Measurements from ENCODE around the gene LTBR.

Gene LTBR

DNA sequence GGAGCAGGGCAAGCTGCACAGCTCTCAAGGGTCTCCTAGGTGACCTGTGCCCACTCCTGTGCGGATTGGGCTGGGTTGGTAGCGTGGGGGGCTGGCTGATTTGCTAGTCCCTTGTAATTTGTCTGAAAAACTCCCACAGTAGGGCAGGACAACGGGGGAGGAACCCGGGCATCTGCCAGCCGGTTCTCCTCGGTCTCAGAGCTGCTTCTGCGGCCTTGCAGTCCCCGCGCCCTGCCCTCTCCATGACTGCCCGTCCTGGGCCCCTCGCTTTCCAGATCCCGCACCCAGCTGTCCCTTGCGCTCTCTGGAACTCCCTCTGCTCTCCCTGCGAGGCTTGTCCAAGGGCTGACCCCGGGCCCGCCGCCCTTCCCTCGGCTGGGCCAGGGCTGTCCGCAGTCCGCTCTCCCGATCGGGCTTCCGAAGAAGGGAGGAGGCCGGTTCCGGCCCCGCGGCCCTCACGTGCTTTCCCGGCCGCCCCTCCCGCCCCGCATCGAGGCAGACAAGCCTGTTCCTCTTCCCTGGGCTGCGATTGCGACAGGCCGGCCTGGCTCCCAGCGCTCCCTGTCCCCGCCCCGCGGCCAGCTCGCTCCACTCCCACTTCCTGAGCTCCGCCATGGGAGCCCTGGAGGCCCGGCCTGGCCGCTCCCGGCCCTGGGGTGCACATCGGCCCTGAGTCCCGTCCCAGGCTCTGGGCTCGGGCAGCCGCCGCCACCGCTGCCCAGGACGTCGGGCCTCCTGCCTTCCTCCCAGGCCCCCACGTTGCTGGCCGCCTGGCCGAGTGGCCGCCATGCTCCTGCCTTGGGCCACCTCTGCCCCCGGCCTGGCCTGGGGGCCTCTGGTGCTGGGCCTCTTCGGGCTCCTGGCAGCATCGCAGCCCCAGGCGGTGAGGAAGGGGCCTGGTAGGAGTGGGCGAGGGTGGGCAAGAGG, at the start of gene LTBR:
LTBR (plus strand) TSS at position 591 of the 927 bp plus-strand sequence; CDS start at position 788, 197 bp downstream.
- TF ChIP-seq GATA2 (IDR thresholded peaks at IDR 0.05; ENCODE audit: low read depth, low read length) (no peak), GATA3 (IDR thresholded peaks at IDR 0.05; ENCODE audit: low read depth, low read length) (no peak)

DNA sequence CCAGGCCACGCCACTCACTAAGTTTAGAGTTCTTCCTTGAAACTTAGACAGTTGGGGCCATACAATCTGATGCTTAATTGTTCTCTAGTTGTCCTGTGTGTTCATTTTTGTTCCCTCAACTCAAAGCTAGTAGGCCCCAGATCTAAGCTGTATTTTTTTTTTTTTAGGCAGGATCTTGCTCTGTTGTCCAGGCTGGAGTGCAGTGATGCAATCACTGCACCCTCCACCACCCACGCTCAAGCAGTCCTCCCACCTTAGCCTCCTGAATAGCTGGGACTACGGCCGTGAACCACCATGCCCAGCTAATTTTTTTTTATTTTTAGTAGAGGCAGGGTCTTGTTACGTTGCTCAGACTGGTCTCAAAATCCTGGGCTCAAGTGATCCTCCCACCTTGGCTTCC, 49.6 kb upstream of the LTBR start:
- no peak for TF ChIP-seq GATA3 (IDR thresholded peaks at IDR 0.05; ENCODE audit: low read depth, low read length)
- TF ChIP-seq GATA2 (IDR thresholded peaks at IDR 0.05; ENCODE audit: low read depth, low read length), result no peak

DNA sequence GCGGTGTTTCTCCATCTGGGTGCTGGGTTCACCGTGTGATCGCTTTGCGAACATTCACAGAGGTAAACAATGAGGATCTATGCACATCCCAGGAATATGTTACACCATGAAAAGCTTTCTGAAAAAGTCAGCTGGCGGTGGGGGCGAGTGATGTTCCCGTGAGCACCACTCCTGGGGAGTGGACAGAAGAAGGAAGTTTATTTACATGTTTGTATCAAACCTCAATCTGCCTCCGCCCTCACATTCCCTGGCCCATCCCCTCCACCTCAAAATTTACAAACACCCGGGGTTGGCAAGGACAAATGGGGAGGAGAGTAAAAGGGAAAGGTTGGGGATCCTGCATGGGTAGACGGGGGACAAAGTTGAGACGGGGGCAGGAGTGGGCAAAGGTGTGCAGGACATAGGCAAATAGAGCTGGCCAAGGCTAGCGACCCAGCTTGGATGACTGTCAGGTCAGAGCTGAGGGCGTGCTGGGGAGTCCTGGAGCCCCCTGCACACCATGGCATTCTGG, 49.0 kb upstream of the LTBR start:
- TF ChIP-seq GATA3 (IDR thresholded peaks at IDR 0.05; ENCODE audit: low read depth, low read length) (no peak), GATA2 (IDR thresholded peaks at IDR 0.05; ENCODE audit: low read depth, low read length) (no peak)

DNA sequence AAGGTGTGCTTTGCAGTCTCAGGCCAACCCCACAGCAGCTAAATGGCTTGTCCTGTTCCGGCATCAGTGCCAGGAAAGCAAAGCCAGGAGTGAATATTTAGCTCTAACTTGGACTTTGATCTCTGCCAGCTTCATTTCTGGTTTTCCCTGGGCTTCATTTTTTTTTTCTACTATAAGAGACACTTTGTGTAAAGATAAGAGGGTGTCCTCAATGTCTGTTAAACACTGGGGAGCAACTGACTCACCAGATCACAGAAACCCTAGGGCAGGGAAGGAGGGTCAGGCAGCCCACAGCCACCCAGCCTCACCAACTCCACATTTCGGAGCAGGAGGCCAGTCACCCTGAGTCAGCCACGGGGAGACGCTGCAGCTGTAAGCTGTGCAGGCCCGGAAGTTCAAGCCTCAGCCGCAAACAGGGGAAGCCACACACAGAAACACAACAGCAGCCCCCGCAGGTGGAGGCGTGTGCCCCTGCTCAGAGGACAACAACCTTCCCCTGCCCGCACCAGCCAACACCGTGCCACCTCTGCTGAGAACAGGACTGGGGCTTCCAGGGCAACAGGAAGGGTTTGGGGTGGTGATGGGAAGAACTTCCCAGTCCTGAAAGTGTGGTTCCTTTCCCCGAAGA, 48.4 kb upstream of the LTBR start:
- TF ChIP-seq GATA3 (IDR thresholded peaks at IDR 0.05; ENCODE audit: low read depth, low read length), result no peak
- no peak for TF ChIP-seq GATA2 (IDR thresholded peaks at IDR 0.05; ENCODE audit: low read depth, low read length)

DNA sequence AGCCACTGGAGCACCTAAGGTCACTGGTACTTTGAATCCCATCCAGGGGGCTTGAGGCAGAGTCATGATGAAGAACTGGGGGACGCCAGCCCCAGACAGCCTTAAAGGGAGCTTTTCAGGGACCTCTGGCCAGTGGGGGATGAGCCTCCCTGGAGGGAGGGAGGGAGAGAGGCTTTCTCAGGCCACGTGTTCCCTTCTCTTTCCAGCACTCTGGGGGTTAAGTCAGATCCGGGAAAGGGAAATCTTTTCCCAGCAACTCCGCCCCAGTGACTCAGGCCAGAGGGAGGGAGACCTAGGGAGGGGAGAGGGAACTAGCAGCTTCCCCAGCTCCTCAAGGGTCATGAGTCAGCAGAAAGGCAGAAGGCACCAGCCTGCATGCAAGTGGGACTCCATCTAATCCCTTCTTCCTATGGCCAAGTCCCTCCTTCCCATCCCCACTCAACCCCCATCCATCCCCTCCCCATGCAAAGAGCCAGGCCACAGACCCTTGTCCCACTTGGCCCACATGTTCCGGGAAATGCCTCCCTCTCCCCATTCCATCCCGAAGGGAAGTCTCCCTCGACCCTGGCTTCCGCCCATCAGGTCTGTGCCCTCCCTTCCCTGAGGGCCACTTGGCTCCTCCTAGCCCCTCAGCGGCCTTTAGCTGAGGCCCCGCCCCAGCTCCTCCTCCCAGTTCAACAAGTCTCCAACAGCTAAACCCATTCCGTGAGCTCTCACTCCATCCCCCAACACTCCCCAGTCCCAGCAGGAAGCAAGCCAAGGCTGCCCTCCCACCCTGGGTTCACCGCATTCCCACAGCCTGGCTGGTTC, 47.7 kb upstream of the LTBR start:
- no peak for TF ChIP-seq GATA3 (IDR thresholded peaks at IDR 0.05; ENCODE audit: low read depth, low read length)
- TF ChIP-seq GATA2 (IDR thresholded peaks at IDR 0.05; ENCODE audit: low read depth, low read length), result no peak

GRCh38 chr12:6336889-6337853, 46.8 kb upstream of the LTBR start:
- no peak for TF ChIP-seq GATA3 (IDR thresholded peaks at IDR 0.05; ENCODE audit: low read depth, low read length)
- TF ChIP-seq GATA2 (IDR thresholded peaks at IDR 0.05; ENCODE audit: low read depth, low read length), result no peak

DNA sequence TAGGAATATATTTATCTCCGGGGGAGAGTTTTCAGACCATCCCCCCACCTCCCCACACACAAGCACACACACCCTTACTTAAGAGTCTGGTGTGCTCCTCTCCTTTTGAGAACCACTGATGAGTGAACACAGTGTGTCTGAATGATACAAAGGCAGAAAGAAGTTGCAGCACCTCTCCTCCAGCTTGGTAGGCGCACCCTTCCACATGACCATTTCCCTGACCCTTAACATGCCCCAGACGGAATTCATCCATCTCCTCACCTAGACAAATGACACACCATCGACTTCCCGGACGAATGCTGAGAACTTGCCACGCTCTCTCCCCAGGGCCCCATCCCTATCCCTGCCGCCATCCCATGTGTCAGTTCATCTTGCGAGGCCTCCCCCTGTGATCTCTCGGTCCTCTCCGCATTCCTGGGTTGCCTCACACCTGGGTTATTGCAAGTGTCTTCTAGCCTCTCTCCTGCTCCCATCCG, 46.0 kb upstream of the LTBR start:
- TF ChIP-seq GATA2 (IDR thresholded peaks at IDR 0.05; ENCODE audit: low read depth, low read length) (no peak), GATA3 (IDR thresholded peaks at IDR 0.05; ENCODE audit: low read depth, low read length) (no peak)

DNA sequence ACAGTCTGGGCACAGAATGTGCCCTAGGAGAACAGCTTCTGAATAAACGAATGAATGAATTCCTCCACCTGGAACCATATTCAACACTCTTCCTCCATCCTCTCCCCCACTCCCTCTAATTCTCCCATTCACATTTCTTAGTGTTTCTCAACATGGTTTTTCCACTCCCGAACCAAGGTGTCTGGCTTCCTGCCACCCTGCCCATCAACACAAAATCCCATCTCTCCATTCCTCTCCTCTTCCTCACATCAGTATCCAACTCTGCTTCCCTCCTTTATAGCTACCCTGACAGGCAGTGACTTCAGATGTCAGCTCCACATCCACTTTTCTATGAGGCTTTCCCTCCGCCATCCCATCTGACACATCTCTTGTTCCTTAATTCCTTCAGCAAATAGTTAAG, 45.0 kb upstream of the LTBR start:
- TF ChIP-seq GATA3 (IDR thresholded peaks at IDR 0.05; ENCODE audit: low read depth, low read length), result no peak
- no peak for TF ChIP-seq GATA2 (IDR thresholded peaks at IDR 0.05; ENCODE audit: low read depth, low read length)

- TF ChIP-seq GATA2 (IDR thresholded peaks at IDR 0.05; ENCODE audit: low read depth, low read length), result no peak
- no peak for TF ChIP-seq GATA3 (IDR thresholded peaks at IDR 0.05; ENCODE audit: low read depth, low read length)
Observed at GRCh38 chr12:6340032-6340638, 43.8 kb upstream of the LTBR start.

GRCh38 chr12:6340745-6341416, 43.1 kb upstream of the LTBR start:
- no peak for TF ChIP-seq GATA3 (IDR thresholded peaks at IDR 0.05; ENCODE audit: low read depth, low read length)
- TF ChIP-seq GATA2 (IDR thresholded peaks at IDR 0.05; ENCODE audit: low read depth, low read length), result no peak

DNA sequence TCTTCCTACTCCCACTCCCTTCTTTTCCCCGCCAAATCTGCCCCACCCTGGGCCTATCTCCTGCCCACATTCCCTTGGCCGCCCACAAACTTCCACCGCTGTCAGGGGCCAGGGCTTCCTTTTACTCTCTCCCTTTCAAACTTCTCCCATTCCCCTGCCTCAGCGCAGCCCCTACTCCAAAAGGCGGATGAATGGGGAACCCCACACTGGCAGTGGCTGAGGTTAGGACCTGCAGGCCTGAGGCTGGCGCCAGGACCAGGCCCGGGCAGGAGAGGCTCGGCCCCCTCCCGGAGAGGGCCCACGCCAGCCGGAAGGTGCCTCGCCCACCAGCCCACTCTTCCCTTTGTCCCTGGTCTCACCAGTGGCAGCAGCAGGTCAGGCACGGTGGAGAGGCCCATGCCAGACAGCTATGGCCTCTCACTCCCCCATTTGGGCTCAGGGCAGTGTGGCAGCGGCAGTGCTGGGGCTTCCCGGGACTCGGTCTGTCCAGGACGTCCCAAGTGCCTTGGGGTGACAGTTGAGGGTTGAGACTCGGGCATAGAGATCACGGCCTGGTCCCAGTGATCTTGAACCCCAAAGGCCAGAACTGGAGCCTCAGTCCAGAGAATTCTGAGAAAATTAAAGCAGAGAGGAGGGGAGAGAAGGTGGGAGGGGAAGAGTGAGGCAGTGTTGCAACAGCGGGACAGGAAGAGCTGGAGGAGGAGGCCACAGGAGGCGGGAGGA, 42.4 kb upstream of the LTBR start, which contains the start of gene TNFRSF1A:
TNFRSF1A (minus strand) TSS at position 660 of the 723 bp plus-strand sequence; CDS start at position 398, 262 bp downstream.
- TF ChIP-seq GATA2 (IDR thresholded peaks at IDR 0.05; ENCODE audit: low read depth, low read length) (no peak), GATA3 (IDR thresholded peaks at IDR 0.05; ENCODE audit: low read depth, low read length) (no peak)
